ENCODE measurements around the gene ZNF561.
A peak's percentile ranks its signal among the peaks of the same experiment; 100 is the strongest.

ZNF561 gene

GRCh38 chr19:9644472-9644871 lies 23.4 kb upstream of the ZNF561 start:
- no peak for TF ChIP-seq CTCF (IDR thresholded peaks at IDR 0.05; ENCODE audit: insufficient read depth, low read depth, low read length, missing control alignments)
- H3K4me3 ChIP-seq (ENCODE audit: low read depth, low read length) = no peak overlapping the region
- no peak for DNase-seq (ENCODE audit: low read depth)

GRCh38 chr19:9641810-9642209 lies 20.8 kb upstream of the ZNF561 start:
- DNase-seq (ENCODE audit: low read depth) = no peak
- no peak overlapping the region for H3K4me3 ChIP-seq (ENCODE audit: low read depth, low read length)

DNA sequence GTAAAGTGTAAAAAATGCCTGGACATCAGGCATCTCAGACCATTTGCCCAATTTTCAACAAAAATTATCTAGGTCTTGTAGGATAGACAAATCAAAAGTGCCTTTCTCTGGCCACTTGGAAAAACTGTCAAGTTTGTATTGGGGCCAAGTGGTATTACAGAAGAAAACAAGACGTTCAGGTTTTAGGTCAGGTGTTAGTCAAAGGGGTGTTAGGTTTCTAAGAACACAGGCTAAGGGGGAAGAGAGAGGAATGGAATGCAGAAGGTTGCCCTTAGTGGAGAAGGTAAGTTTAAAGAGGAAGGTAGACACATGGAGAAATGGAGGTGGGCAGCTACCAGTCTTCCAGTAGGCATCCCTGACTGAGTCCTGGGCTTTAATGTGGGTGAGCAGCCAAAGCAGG lies 19.9 kb upstream of the ZNF561 start:
- DNase-seq (ENCODE audit: low read depth) = no peak
- no peak for TF ChIP-seq CTCF (IDR thresholded peaks at IDR 0.05; ENCODE audit: insufficient read depth, low read depth, low read length, missing control alignments)
- H3K4me3 ChIP-seq (ENCODE audit: low read depth, low read length) = no peak overlapping the region

More at GRCh38 chr19:9641810-9642209, 20.8 kb upstream of the ZNF561 start:
- no peak for TF ChIP-seq CTCF (IDR thresholded peaks at IDR 0.05; ENCODE audit: insufficient read depth, low read depth, low read length, missing control alignments)

DNA sequence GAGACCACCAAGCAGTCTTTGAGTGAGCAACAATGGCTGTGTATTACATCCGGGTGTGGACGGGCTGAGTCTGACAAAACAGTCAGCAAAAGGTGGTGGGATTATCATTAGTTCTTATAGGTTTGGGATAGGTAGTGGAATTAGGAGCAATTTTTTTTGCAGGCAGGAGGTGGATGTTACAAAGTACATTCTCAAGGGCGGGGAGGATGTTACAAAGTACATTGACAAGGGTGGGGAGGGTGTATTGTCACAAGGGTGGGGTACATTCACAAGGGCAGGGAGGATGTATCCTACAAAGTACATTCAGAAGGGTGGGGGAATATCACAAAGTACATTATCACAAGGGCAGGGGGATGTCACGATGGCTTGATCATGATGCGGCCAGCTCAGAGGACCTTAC lies 15.0 kb upstream of the ZNF561 start:
- no peak for DNase-seq (ENCODE audit: low read depth)
- no peak overlapping the region for H3K4me3 ChIP-seq (ENCODE audit: low read depth, low read length)
- TF ChIP-seq CTCF (IDR thresholded peaks at IDR 0.05; ENCODE audit: insufficient read depth, low read depth, low read length, missing control alignments) = no peak

- TF ChIP-seq CTCF (IDR thresholded peaks at IDR 0.05; ENCODE audit: insufficient read depth, low read depth, low read length, missing control alignments) = no peak
- no peak for DNase-seq (ENCODE audit: low read depth)
- no peak overlapping the region for H3K4me3 ChIP-seq (ENCODE audit: low read depth, low read length)
Observed at GRCh38 chr19:9627856-9628255, 6.8 kb upstream of the ZNF561 start.

GRCh38 chr19:9622531-9622930 lies 1.5 kb upstream of the ZNF561 start:
- H3K4me3 ChIP-seq (ENCODE audit: low read depth, low read length) = no peak overlapping the region; the same call in 1 of the 2 replicates
- no peak for DNase-seq (ENCODE audit: low read depth)
- TF ChIP-seq CTCF (IDR thresholded peaks at IDR 0.05; ENCODE audit: insufficient read depth, low read depth, low read length, missing control alignments) = no peak

- DNase-seq (ENCODE audit: low read depth) = no peak
- peak overlapping the region; percentile 97 for H3K4me3 ChIP-seq (ENCODE audit: low read depth, low read length)
- TF ChIP-seq CTCF (IDR thresholded peaks at IDR 0.05; ENCODE audit: insufficient read depth, low read depth, low read length, missing control alignments) = no peak
Observed at GRCh38 chr19:9620842-9621155, 233 bp downstream of the ZNF561 start.
